HG02884 (cell line): ENCODE results near the gene HES4.
"Not testable (repeated sequence)": the region's sequence is repeated elsewhere in the genome, so short reads cannot be mapped to it uniquely, and the experiment has no call there.

ENCODE experiments used
- ATAC-seq: cut with Tn5 transposase; IDR thresholded peaks from one replicate; pipeline ENCODE4 v1.9.1; 2021; ENCODE audit warnings: mild to moderate bottlenecking, moderate library complexity; ENCODE audit not compliant: unreplicated experiment

Gene HES4

GRCh38 chr1:1000357-1001056, 610 bp upstream of the HES4 start:
- ATAC-seq: no peak

- ATAC-seq: no peak
Measured at GRCh38 chr1:998995-999724, 737 bp downstream of the HES4 start.

GRCh38 chr1:998745-998994, 1.2 kb downstream of the HES4 start:
- no peak for ATAC-seq

- ATAC-seq: no peak
Measured at GRCh38 chr1:997993-998744, 1.7 kb downstream of the HES4 start.

- no peak for ATAC-seq
Measured at GRCh38 chr1:997713-997992, 2.2 kb downstream of the HES4 start.

- no peak for ATAC-seq
Measured at GRCh38 chr1:996851-997712, 2.8 kb downstream of the HES4 start.

- ATAC-seq: no peak
Measured at GRCh38 chr1:995665-996633, 3.9 kb downstream of the HES4 start.

- not testable (repeated sequence) for ATAC-seq
Measured at GRCh38 chr1:994546-994945, 5.4 kb downstream of the HES4 start.

- no peak for ATAC-seq
Measured at GRCh38 chr1:993379-993995, 6.4 kb downstream of the HES4 start.

GRCh38 chr1:992362-992761, 7.5 kb downstream of the HES4 start:
- no peak for ATAC-seq

GRCh38 chr1:991895-992294, 8.0 kb downstream of the HES4 start:
- no peak for ATAC-seq

- ATAC-seq: not testable (repeated sequence)
Measured at GRCh38 chr1:991275-991674, 8.6 kb downstream of the HES4 start.

GRCh38 chr1:988061-988460, 11.8 kb downstream of the HES4 start:
- not testable (repeated sequence) for ATAC-seq

GRCh38 chr1:985126-985525, 14.8 kb downstream of the HES4 start:
- no peak for ATAC-seq

- no peak for ATAC-seq
Measured at GRCh38 chr1:984476-984814, 15.5 kb downstream of the HES4 start.

- no peak for ATAC-seq
Measured at GRCh38 chr1:983798-984475, 16.0 kb downstream of the HES4 start.

- ATAC-seq: no peak
Measured at GRCh38 chr1:982765-983436, 17.0 kb downstream of the HES4 start.

- ATAC-seq: no peak
Measured at GRCh38 chr1:981955-982558, 17.8 kb downstream of the HES4 start, which contains the start of gene PERM1. Gene PERM1, minus strand, starts transcription at chr1:982093. Its CDS starts 1,064 bp downstream, at chr1:981029.
